WTC11 (cell line): ENCODE results near the gene XPR1. TPM values are rescaled to one million over a fixed set of nuclear protein-coding genes. Genes with fewer than 3 reads are reported as not detected.

ENCODE experiments used
- ATAC-seq: fragments of 200-7000 bp; cut with Tn5 transposase; 2 replicates; pipeline ENCODE4 v1.10.0; 2021; ENCODE audit warnings: mild to moderate bottlenecking, moderate library complexity
- CTCF ChIA-PET: fragments of 300-600 bp; sonication (Branson Sonifier 250); formaldehyde crosslinking; loops from one replicate; lab custom pipeline; 2021; ENCODE audit warnings: antibody characterized with exemption; lab: Charles Lee
- POLR2A ChIA-PET: fragments of 350-600 bp; sonication (Branson Sonifier 250); formaldehyde crosslinking; loops from one replicate; lab custom pipeline; 2021; ENCODE audit warnings: antibody characterized with exemption; lab: Charles Lee
- DNase-seq: peaks from one replicate; pipeline ENCODE4 v3.0.0; 2021; ENCODE audit warnings: low spot score
- H3K27ac Mint-ChIP-seq: 2 replicates; pipeline ENCODE4 v1.8.0; 2021; ENCODE audit warnings: mixed read lengths
- H3K27me3 Mint-ChIP-seq: 2 replicates; pipeline ENCODE4 v1.8.0; 2021; ENCODE audit warnings: low read depth, mild to moderate bottlenecking, moderate library complexity, mixed read lengths
- H3K36me3 Mint-ChIP-seq: 2 replicates; pipeline ENCODE4 v1.8.0; 2021; ENCODE audit warnings: mixed read lengths
- H3K4me1 Mint-ChIP-seq: 2 replicates; pipeline ENCODE4 v1.8.0; 2022; ENCODE audit warnings: mixed read lengths
- H3K4me3 Mint-ChIP-seq: 2 replicates; pipeline ENCODE4 v1.8.0; 2021; ENCODE audit warnings: mild to moderate bottlenecking, moderate library complexity, mixed read lengths
- H3K9me3 Mint-ChIP-seq: 2 replicates; pipeline ENCODE4 v1.8.0; 2021; ENCODE audit warnings: mixed read lengths
- ATF1 ChIP-seq: sonication (generic); formaldehyde crosslinking; IDR thresholded peaks from 2 replicates; pipeline ENCODE4 v1.8.1; 2023; ENCODE audit warnings: mild to moderate bottlenecking, moderate library complexity, missing genetic modification reagents
- ATF3 ChIP-seq: sonication (generic); formaldehyde crosslinking; conservative IDR thresholded peaks from 2 replicates; pipeline ENCODE4 v1.8.1; 2022; ENCODE audit warnings: mild to moderate bottlenecking, missing genetic modification reagents
- CDX4 ChIP-seq: fragments of 250-450 bp; sonication (Bioruptor Pico); IDR thresholded peaks from 2 replicates; pipeline ENCODE4 v1.9.0; 2021; ENCODE audit warnings: moderate library complexity, mild to moderate bottlenecking, inconsistent platforms, borderline replicate concordance
- CREM ChIP-seq: sonication (generic); formaldehyde crosslinking; IDR thresholded peaks from 2 replicates; pipeline ENCODE4 v1.8.1; 2022; ENCODE audit warnings: mild to moderate bottlenecking, missing genetic modification reagents, moderate library complexity
- E2F1 ChIP-seq: sonication (generic); formaldehyde crosslinking; IDR thresholded peaks from 2 replicates; pipeline ENCODE4 v1.8.0; 2022; ENCODE audit warnings: mild to moderate bottlenecking, missing genetic modification reagents
- GABPB1 ChIP-seq: sonication (generic); formaldehyde crosslinking; IDR thresholded peaks from 2 replicates; pipeline ENCODE4 v1.8.1; 2023; ENCODE audit warnings: mild to moderate bottlenecking, missing genetic modification reagents
- HMGXB4 ChIP-seq: sonication (generic); formaldehyde crosslinking; IDR thresholded peaks from 2 replicates; pipeline ENCODE4 v1.8.1; 2023; ENCODE audit warnings: mild to moderate bottlenecking, moderate library complexity, missing genetic modification reagents
- IRF2 ChIP-seq: sonication (generic); formaldehyde crosslinking; IDR thresholded peaks from 2 replicates; pipeline ENCODE4 v1.8.0; 2022; ENCODE audit warnings: low read depth, missing genetic modification reagents, borderline replicate concordance
- PRDM15 ChIP-seq: sonication (generic); formaldehyde crosslinking; IDR thresholded peaks from 2 replicates; pipeline ENCODE4 v1.8.0; 2022; ENCODE audit warnings: missing genetic modification reagents
- STAT6 ChIP-seq: sonication (generic); formaldehyde crosslinking; conservative IDR thresholded peaks from 2 replicates; pipeline ENCODE4 v1.8.1; 2023; ENCODE audit warnings: mild to moderate bottlenecking, low read depth, missing genetic modification reagents, moderate library complexity
- TCF7 ChIP-seq: sonication (generic); formaldehyde crosslinking; IDR thresholded peaks from 2 replicates; pipeline ENCODE4 v1.8.0; 2022; ENCODE audit warnings: mild to moderate bottlenecking, low read depth, missing genetic modification reagents, moderate library complexity
- USF1 ChIP-seq: sonication (generic); formaldehyde crosslinking; IDR thresholded peaks from 2 replicates; pipeline ENCODE4 v1.8.0; 2022; ENCODE audit warnings: mild to moderate bottlenecking, missing genetic modification reagents
- ZNF121 ChIP-seq: sonication (generic); formaldehyde crosslinking; IDR thresholded peaks from 2 replicates; pipeline ENCODE4 v1.8.0; 2023; ENCODE audit warnings: missing genetic modification reagents
- total RNA-seq: library from RNA; stranded (reverse); gene quantifications from 3 replicates; pipeline ENCODE4 v1.2.3, GENCODE V29; 2021

The XPR1 gene
- total RNA-seq, 1 experiment from 2014 or later, result 34.6 TPM

GRCh38 chr1:180928331-180929230 lies 296.8 kb downstream of the XPR1 start:
- ChIA-PET CTCF (interaction anchor here (1.3 to 3.0 kb wide), 2 partner anchors 8 to 47 kb away, joined by 4 to 22 read pairs; no protein-coding TSS in a partner anchor), POLR2A (no interaction called here)
- Mint-ChIP-seq H3K36me3 (no peaks in the 10 kb centered on the region), H3K4me3 (no peak overlapping the region), H3K9me3 (no peaks in the 10 kb centered on the region), H3K27me3 (no peaks in the 10 kb centered on the region), H3K4me1 (peaks cover 55% of the 10 kb centered on the region), H3K27ac (no peak overlapping the region)
- no peak for ATAC-seq
- DNase-seq, result no peak
- TF ChIP-seq IRF2 (CRISPR knock-in tag) (no peak), ZNF121 (CRISPR knock-in tag) (0 out of 2 replicates have a peak, but pooled peaks have one; percentile 10)
- TF ChIP-seq, all 79 proteins: peak for 1

- H3K27ac Mint-ChIP-seq, result no peak overlapping the region
- H3K9me3 Mint-ChIP-seq, result no peaks in the 10 kb centered on the region
- H3K4me1 Mint-ChIP-seq, result peaks cover 47% of the 10 kb centered on the region
- ChIA-PET CTCF (interaction anchor here (1.3 kb wide), 1 partner anchor 9 kb away, joined by 4 read pairs; no protein-coding TSS in a partner anchor), POLR2A (no interaction called here)
- no peak overlapping the region for H3K4me3 Mint-ChIP-seq
- no peak for DNase-seq
- TF ChIP-seq PRDM15 (CRISPR knock-in tag), result no peak
- no peak for TF ChIP-seq ATF1
- no peak for TF ChIP-seq USF1 (CRISPR knock-in tag)
- TF ChIP-seq E2F1 (CRISPR knock-in tag), result no peak
- TF ChIP-seq HMGXB4, result no peak
- TF ChIP-seq TCF7 (CRISPR knock-in tag), result no peak
- TF ChIP-seq GABPB1 (CRISPR knock-in tag), result no peak
- TF ChIP-seq CDX4 (CRISPR knock-in tag), result no peak
- TF ChIP-seq ATF3 (CRISPR knock-in tag), result no peak
- TF ChIP-seq, all 79 proteins: peak for 0
- H3K27me3 Mint-ChIP-seq, result no peaks in the 10 kb centered on the region
- ATAC-seq, result no peak
- H3K36me3 Mint-ChIP-seq, result no peaks in the 10 kb centered on the region
Measured at GRCh38 chr1:180929389-180929788, 297.6 kb downstream of the XPR1 start.

- H3K27ac Mint-ChIP-seq, result no peak overlapping the region; the same call in 1 of the 2 replicates
- DNase-seq, result no peak
- POLR2A ChIA-PET, result no interaction called here
- TF ChIP-seq STAT6 (CRISPR knock-in tag) (no peak), CREM (CRISPR knock-in tag) (no peak)
Measured at GRCh38 chr1:180930687-180931086, 298.9 kb downstream of the XPR1 start.

More at GRCh38 chr1:180930687-180931086, 298.9 kb downstream of the XPR1 start:
- CTCF ChIA-PET, result interaction anchor here (1.6 to 1.7 kb wide), 2 partner anchors 8 to 10 kb away, joined by 4 to 8 read pairs; no protein-coding TSS in a partner anchor
- Mint-ChIP-seq H3K4me3 (no peak overlapping the region), H3K27me3 (no peaks in the 10 kb centered on the region), H3K9me3 (no peaks in the 10 kb centered on the region), H3K4me1 (peaks cover 36% of the 10 kb centered on the region), H3K36me3 (no peaks in the 10 kb centered on the region)
- ATAC-seq, result no peak
